Right lobe of liver (tissue), 4 donors: ENCODE results near the gene SH3GL3.

ENCODE experiments used
- CTCF ChIP-seq, 4 donors: fragments of 200-600 bp in 3 of 4; fragments of 450-650 bp in 1 of 4; IDR thresholded peaks; one replicate each; pipeline versions ENCODE4 v1.5.1 to v1.8.0; 2016 to 2022; ENCODE audit warnings: antibody characterized with exemption in 4 of 4, mild to moderate bottlenecking in 2 of 4
- POLR2A ChIP-seq: fragments of 450-650 bp; IDR thresholded peaks from one replicate; pipeline ENCODE4 v1.6.1; 2017; ENCODE audit warnings: antibody characterized with exemption, mild to moderate bottlenecking
- donor health status: DM: no; HTN: no; CAD: no.
- donor health status: DM: no; HTN: no; CAD: no.
- donor health status: DM: no; HTN: yes; CAD: no.

- no peak for TF ChIP-seq CTCF (IDR thresholded peaks at IDR 0.05)
- no peak for TF ChIP-seq POLR2A
Measured at GRCh38 chr15:83605111-83605945, 158.2 kb downstream of the SH3GL3 start.
